Kasumi-1 (cell line): ENCODE results near the gene SHOC2.
A peak's percentile ranks its signal among the peaks of the same experiment; 100 is the strongest.
"Not testable (repeated sequence)": the region's sequence is repeated elsewhere in the genome, so short reads cannot be mapped to it uniquely, and the experiment has no call there.

Source experiments
- DNase-seq, 2 experiments: peaks; one replicate each; lab custom pipeline; 2025; lab: John Stamatoyannopoulos, UW

The SHOC2 gene

DNA sequence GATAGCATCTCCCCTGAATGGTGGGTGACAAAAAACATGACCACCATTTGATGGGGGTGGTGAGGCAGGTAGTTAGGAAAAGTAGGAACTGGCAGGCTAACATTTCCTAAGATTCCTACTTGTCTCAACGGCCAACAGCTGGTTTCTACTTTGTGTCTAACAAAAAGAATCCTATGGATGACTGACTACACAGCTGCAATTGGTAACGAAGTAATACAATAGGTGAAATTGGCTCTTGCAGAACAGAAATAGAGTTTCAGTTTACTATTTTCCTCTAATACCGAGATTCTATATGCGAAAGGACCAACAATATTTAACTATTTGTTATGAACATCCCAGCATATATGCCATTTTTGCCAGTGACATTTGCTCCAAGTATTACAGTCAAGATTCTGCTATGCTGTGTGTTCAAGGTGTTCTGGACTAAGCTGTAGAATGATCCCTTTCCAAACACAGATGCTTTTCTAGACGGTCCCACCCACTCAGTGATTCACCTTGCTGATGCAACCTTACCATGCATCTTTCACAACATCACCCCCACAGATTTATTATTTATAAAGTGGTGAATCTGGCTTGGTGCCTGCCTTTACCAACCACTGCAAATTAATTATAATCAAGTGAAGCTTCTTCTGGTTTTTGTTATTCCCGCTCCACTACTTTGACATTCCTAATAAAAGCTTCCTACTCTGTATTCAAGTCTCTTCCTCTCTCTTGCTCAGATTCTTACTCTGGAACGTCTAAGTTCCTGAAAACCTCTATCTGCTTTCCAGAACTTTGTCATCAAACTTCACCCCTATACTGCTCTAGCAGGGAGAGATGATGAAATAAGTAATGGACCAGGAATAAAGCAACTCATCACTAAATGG lies 17.2 kb upstream of the SHOC2 start:
- DNase-seq: no peak

DNA sequence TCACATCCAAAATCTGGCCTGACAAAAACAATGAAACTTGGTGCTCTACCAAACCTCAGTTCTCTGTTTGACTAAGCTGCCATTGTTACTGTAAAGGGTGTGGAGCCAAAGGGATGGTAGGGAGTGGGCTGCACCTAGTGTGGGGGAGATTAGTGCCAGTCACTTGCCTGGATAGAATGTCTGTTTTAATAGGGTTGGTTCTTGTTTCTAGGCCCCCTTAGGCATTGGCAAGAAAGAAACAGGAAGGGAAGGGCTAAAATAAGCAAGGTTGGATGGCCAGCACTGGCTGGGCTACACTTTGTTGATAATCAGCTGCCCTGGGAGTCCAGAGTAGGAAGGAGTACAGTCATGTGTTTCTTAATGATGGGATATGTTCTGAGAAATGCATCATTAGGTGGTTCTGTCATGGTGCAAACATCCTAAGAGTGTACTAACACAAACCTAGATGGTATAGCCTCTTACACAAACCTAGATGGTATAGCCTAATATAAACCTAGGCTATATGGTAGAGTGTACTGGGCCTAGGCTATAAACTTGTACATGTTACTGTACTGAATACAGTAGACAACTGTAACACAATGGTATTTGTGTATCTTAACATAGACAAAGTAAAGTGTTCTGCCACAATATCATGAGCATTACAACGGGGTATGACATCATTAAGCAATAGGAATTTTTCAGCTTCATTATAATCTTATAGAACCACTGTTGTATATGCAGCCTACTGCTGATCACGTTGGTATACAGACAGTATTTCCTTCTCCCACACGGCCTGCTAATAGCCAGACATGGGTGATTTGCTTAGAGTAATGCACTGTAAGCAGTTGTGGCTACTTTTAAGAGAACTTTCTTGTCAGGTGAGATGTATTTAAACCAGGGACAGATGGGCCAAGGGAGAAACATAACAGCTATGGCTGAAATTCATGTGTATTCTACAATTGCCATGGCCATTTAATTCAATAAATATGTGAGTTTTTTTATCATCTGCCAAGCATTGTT lies 15.8 kb upstream of the SHOC2 start:
- DNase-seq: no peak

DNA sequence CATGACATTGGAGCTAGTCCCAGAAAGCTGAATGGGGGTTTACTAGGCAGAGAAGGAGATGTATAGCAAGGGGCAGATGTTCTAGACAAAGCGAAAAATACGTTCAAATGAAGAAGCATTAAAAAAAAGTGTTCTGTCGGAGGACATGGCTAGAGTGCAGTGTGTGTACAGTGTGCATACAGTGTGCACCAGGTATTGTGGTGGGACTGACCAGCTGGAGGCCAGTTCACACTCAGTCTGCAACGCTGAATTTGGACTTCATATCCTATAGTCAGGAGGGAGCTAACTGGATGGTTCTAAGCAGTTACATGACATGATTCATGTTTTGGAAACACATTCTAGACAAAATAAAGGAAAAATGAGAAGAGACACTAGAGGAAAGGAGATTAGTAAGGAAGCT lies 9.3 kb upstream of the SHOC2 start:
- DNase-seq: no peak

DNA sequence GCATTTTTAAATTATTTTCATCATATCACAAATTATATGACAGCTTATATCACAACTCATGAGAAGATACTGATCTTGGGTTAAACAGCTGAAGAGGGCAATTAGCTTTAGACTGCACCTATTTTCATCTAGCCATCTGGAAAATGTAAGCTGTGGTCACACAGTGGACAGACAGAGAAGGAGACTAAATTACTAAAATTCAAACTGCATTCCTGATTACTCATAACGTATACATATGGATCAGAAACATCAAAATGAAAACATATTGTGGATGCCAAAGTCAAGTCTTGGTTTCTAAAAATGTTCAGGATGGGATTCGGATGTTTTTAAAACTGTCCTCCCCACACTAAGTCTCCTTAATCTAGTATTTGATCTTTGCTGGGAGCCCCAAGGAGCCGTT lies 7.0 kb upstream of the SHOC2 start:
- no peak for DNase-seq

DNA sequence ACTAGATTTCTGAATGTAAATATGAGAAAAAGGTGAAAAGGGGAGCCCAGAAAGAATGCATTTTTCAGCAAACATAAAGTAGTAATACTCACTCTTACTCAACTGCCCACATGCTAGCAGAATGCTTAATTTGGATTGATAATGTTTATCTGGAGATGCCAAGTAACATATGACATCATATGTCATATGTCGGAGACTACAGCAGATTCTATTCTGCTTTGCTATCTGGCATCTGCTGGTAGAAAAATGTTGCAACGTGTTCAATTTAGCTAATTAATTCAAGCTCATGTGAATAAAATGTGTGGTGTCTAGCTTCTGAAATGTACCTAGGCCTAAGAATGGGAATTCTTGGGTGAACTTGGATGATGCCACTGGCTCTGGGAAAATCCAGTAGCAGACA lies 5.0 kb upstream of the SHOC2 start:
- no peak for DNase-seq

DNA sequence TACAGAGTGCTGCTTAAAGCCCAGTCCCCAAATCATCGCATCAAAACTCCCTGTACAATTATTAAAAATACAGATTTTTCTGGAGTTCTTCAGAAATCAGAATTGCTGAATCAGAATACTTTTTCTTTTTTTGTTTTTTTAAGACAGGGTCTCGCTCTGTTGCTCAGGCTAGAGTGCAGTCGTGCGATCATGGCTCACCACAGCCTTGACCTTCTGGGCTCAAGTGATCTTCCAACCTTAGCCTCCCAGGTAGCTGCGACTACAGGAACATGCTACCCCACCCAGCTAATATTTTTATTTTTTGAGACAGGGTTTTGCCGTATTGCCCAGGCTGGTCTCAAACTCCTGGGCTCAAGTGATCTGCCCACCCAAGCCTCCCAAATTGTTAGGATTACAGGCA lies 4.4 kb upstream of the SHOC2 start:
- no peak for DNase-seq

DNA sequence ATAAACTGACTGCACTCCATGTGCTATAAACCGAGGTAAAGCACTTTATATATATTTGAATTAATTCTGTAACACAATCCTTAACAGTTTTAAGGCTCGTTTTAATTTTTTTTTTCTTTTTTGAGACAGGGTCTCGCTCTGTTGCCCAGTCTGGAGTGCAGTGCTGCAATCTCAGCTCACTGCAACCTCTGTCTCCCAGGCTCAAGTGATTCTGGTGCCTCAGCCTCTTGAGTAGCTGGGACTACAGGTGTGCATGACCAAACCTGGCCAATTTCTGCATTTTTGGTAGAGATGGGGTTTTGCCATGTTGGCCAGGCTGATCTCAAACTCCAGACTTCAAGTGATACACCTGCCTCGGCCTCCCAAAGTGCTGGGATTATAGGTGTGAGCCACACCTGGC lies 3.8 kb upstream of the SHOC2 start:
- not testable (repeated sequence) for DNase-seq

DNA sequence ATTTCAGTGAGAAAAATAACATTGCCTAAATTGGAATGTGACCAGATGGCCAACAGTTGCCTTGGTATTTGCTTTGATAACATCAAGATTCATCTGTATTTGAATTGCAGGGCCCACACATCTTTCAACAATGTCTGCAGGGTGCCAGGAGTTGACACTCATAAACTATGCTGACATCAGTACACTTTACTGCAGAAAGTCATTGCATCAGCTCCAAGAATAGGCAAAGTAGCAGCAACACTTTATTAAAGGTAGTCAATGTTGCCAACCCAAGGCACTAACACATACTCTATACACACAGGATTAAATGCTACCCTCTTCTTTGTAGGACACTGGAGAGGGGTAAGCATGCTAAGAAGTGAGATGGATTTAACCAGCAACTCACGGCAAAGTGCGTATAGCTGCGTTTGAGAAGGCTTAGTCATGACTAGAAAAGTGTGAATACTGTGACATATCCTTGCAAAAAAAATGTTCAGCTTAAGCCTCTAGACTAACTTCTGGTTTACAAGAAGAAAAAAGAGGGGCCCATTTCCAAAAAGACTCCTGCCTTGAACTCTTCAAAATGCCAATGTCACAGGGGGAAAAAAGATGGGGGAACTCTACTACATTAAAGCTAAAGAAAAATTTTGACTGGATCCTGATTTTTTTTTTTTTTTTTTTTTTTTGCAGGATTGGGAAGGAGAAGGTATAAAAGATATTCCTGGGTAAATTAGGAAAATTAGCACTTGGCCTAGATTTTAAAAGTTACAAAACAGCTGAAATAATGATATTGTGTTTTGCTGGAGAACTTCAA lies 2.7 kb upstream of the SHOC2 start:
- no peak for DNase-seq

DNA sequence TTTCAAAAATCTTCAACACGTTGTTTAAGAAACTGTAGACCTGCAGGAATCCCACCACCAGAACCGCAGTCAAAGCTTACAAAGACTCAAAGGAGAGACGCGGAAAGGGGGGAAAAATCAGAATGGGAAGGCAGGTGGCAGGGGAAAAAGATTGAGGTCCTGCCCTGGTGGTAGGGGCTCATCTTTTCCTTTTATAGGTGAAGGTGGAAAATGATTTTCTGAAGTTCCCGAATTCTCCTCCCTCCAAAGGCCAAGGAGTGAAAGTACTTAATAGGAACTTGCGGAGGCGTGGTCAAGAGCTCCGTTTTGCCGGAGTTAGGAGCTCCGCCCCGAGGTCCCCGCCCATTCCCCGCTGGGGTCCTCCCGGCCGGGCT lies 1.1 kb upstream of the SHOC2 start:
- DNase-seq: peak; percentile 97 to 98

DNA sequence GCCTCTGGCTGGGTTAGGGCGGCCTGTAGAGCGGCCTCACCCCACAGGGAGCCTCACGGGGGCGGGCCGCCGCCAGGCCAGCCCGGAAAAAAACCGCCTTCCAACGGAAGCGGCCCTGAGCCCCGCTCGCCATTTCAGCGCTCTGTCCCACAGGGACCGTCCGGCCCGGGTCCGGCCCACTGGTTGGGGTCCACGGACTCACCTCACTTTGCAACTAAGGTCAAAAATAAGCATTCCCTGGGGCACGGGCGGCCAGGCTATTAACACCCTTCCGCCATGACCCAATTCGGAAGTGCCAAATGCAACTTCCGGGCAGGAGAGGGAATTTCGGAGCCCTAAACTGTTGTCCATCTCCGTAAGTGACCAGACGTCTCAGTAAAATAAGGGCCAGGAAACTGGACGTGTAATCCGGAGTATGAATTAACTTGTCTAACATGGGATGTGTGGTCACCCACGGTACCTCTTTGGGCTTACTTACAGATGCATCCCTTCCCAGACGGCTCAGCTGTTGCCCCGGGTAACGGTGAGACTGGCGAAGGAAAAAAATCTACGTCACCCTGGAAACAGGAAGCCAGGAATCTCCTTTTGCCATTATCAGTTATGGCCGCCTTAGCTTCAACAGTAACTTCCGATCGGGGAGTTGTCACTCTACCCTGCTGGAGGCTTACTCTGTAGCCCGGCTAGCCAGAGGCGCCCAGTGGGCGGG lies 608 bp upstream of the SHOC2 start, which contains the start of gene BBIP1:
Gene BBIP1 (minus strand): TSS at position 538 of the 706 bp plus-strand sequence. CDS start 1,023 bp downstream, outside the sequence.
- DNase-seq: peak; percentile 100

DNA sequence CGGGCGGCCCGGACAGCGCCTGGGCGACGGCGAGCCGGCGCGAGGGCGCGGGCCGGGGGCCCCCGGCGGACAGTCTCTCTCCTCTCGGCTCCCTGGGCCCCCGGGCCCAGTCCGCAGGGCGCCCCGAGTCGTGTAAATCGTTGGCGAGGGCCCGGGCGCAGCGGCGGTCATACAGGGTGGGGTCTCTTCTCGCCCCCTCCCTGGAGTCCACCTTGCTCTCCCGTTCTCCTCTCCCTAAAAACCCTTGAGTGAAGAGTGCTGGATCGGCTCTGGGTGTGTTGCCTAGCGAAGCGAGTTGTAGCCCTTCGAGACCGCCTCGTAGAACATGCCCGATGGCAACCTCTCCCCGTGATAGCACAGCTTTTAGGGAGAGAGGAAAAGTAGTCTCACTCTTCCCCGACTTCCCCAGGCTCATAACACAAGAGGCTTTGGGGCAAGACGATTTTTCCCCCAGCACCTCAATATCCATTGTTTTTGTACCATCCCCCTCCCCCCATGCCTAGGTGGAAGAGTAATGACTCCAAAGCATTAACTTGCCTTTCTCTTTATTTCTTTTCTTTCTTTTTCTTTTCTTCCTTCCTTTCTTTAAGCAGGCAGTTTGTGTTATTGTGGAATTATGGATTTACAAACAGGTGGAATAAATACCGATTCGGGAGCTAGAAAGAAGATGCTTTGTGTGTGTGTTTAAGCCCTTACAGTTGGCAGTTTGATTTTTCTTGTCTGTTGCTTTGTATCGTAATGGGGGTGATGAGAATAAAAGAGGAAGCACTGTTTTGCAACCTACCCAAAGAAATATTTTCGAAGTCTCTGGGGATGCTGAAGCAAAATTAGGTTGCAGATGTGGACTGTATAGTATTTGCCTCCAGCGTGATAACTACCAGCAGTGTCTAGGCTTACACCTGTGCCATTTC lies 822 bp downstream of the SHOC2 start:
- peak; percentile 92 to 96 for DNase-seq

DNA sequence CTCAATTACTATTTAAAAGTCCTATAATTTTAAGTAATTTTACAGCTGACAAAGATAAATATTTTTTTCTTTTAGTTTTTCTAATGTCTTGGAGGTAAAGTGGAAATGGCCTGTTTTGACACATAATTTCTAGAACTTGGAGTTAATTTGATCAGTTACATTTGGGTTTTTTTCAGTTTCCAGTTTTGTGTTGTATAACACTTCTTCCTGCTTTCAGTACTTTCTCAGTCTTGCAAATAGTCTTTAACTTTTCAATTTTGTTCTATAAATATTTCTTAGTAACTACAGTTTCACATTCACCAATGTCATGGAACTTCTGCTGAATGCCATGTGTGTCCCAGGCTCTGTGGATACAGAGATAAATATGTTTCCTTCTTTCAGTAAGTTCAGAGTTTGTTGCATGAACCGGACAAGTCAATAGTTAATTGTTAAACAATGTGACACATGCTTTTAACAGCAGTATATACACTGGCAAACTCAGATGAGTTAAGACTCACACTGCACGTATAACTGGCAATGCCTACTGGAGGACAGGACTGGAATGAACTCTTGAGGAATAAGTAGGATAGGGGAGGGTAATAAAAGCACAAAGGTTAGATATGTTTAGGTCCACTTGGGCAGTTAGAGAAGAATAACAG lies 4.6 kb downstream of the SHOC2 start:
- DNase-seq: no peak

DNA sequence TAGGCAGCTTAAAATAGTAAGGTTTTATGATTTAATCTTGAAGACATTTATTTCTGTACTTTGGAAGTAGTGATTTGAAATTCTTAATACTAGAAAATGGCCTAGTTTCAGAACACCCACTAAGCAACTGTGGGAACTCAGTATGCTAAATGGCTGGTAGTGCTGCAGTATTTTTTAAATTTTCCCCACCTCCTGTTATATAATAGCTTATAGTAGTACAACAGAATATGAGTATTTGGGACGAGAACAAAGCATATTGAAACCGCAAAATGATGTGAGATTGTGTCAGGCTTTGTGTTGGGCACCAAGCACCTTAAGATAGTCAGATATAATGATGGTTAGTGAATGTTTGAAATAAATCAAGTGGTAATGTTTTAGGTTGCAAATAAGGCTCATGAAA lies 8.1 kb downstream of the SHOC2 start:
- no peak for DNase-seq

DNA sequence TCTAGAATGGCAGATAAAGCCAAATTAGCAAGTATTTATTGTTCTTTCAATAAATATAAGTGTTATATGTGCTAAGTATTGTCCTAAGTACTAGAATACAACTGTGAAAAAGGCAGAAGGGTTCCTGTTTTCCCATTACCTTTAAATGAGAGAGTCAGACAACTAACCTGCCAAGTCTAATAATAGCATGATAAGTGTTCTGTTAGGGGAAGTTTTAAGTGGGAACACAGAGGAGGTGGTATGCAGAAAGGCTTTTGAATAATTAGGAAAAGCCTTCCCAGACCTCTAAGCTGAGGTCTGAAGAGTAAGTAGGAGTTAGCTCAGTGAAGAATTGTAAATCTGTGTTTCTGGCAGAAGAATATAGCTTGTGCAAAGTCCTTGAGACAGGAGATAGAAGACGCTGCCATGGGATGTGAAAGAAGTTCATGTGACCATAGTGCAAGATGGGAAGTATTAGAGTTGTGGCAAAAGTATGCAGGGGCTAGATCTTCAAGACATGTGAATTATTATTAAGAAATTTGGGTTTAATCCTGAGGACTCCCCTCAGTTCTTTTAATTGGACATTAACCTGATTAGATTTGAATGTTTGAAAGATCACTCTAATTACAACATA lies 12.5 kb downstream of the SHOC2 start:
- no peak for DNase-seq

DNA sequence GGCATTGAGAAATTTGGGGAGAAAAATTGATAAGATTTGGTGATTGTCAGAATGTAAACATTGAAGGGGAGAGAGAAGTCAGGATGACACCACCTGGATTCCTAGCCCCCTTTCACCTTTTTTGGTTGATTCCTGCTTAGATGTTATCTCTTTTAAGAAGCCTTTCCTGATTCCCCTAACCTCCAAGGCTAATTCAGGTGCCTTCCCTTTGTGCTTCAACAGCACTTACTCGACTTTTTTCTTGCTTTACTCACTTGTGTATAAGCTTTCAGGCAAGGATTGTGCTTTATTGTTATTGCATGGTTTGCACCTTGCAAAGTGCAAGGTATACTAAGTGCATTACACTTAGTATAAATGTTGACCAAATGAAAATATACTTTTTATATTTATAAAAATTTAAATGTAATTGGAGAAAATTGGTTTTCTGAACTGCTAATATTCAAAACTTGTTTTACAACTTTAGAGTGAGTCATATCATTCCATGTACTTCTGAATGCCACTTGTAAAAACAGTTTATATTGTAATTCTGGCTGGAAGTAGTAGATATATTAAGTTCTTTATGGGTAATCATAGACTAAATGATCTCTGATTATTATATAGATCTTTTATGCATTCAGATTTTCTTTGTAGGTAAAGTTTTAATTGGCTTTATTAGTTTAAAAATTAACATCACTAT lies 13.2 kb downstream of the SHOC2 start:
- DNase-seq: no peak

DNA sequence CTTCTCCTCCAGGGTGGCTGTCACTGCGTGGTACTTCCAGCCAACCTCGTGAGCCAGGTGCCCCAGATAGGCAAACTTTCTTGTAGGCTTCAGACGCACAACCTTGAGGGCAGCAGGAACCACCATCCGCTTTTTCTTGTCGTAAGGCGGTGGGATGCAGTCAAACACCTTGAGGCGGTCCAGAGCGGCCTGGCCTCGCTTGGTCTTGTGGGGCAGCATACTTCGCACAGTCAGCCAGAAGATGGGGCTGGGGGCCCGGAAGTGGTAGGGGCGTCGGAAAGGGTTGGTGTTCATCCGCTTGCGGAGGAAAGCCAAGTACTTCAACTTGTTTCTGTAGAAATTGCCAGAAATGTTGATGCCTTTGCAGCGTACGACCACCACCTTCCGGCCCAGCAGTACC lies 17.4 kb downstream of the SHOC2 start:
- DNase-seq: no peak

DNA sequence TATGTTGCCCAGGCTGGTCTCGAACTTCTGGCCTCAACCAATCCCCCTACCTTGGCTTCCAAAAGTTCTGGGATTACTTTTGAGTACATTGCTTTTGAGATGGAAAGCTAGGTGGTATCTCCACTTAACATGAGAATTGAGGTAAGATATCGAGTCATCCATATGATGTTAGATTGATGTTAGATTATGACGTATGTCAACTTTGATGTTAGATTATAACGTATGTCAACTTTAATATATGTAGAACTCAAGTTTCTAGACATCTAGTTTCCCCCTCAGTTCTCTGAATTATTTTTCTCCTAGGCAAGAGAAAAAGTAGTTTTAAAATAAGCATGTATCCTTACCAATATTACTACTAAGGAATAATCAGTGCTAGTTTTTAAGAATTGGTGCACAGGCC lies 20.0 kb downstream of the SHOC2 start:
- no peak for DNase-seq

DNA sequence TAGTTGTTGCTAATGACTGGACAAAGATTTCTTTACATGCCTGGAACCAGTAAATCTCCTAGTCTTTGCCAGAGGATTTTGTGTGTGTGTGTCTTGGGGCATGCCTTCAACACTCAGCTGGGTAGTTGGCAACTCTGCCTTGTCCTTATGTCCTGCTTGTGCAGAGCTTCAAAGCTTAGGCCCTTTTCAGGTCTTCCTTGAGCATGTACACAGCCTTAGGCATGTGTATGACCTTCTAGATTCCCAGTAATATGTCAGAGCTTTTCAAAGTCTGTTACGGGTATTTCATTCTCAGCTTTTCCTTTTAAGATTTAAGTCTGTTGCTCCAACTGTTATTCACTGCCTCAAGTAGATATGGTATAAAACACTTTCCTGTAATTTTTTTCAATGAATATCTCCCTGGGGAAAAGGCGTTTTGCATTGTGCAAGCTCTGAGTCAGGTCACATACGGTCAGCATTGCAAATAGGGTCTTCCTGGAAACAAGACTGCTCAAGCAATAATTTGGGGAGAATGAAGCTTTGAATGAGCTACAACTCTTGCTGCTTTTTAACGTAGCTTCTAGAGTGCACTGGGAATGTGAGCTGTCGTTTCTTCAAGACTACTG lies 25.5 kb downstream of the SHOC2 start:
- DNase-seq: no peak
